ENCODE measurements around the gene AFF3.

The AFF3 gene

DNA sequence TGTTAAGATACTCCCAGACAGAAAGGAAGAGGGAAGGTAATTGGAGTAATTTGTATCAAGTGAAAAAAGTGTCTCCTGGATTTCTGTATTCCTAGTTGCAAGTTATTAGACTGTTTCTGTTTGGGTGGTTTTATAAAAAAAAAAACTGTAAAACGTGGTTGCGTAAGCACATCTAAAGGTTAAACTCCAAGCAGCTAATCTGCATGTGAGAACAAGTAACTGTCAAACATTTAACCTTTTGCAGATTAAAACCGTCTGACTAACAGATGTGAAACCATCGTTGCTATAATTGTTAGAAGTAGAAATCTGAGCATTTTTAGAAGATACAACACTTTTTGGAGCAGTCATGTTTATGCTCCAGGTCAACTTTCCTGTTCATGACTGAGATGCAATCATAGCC, 72.3 kb downstream of the AFF3 start:
- in situ Hi-C loops (cut with MboI; ENCODE audit: low sequenced_read_pairs, unreplicated experiment): no loop called here
- DNase-seq (ENCODE audit: low spot score): no peak
- TF ChIP-seq, protein P1, sequence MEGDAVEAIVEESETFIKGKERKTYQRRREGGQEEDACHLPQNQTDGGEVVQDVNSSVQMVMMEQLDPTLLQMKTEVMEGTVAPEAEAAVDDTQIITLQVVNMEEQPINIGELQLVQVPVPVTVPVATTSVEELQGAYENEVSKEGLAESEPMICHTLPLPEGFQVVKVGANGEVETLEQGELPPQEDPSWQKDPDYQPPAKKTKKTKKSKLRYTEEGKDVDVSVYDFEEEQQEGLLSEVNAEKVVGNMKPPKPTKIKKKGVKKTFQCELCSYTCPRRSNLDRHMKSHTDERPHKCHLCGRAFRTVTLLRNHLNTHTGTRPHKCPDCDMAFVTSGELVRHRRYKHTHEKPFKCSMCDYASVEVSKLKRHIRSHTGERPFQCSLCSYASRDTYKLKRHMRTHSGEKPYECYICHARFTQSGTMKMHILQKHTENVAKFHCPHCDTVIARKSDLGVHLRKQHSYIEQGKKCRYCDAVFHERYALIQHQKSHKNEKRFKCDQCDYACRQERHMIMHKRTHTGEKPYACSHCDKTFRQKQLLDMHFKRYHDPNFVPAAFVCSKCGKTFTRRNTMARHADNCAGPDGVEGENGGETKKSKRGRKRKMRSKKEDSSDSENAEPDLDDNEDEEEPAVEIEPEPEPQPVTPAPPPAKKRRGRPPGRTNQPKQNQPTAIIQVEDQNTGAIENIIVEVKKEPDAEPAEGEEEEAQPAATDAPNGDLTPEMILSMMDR (IDR thresholded peaks at IDR 0.05; ENCODE audit: borderline replicate concordance, control extremely low read depth, extremely low read depth, insufficient read depth, missing control alignments): no peak

DNA sequence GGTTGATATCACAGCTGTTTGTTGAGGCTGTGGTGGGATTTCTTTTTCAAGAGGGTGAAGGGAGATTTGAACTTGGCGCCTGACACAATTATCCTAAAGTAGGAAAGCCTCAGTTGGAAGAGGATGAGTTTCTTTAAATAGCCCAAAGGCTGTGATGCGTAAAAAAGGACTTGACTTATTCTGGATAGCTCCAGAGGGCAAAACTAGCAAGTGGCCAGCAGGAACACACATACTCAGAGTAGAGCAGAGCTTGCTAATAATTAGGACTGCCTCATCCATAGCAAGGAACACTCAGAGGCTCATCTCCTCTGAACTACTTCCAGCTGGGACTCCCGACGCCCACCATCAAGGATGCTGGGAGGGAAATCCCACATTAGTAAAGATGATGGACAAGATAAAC, 74.0 kb downstream of the AFF3 start:
- DNase-seq (ENCODE audit: low spot score): no peak
- in situ Hi-C loops (cut with MboI; ENCODE audit: low sequenced_read_pairs, unreplicated experiment): no loop called here
- TF ChIP-seq, protein P1 (IDR thresholded peaks at IDR 0.05; ENCODE audit: borderline replicate concordance, control extremely low read depth, extremely low read depth, insufficient read depth, missing control alignments): no peak

DNA sequence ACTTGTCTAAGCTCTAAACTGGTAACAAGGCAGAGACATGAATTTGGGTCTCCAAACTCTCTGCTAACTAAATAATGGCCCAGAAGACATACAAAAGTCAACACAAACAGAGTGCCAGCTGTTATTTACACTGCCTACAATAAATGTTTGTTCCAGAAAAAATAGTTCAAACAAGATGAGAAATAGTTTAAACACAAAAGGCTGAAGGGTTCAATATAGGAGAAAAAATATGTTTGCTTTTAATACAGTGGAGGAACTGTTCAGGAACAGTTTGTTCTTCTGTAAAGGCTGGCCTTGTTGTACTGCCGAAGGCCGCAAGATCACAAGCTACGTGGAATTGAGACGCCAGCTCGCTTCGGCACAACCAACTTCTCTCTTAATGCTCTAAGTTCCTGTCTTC, 74.6 kb downstream of the AFF3 start:
- in situ Hi-C loops (cut with MboI; ENCODE audit: low sequenced_read_pairs, unreplicated experiment): no loop called here
- no peak for DNase-seq (ENCODE audit: low spot score)
- TF ChIP-seq, protein P1 (IDR thresholded peaks at IDR 0.05; ENCODE audit: borderline replicate concordance, control extremely low read depth, extremely low read depth, insufficient read depth, missing control alignments): no peak

DNA sequence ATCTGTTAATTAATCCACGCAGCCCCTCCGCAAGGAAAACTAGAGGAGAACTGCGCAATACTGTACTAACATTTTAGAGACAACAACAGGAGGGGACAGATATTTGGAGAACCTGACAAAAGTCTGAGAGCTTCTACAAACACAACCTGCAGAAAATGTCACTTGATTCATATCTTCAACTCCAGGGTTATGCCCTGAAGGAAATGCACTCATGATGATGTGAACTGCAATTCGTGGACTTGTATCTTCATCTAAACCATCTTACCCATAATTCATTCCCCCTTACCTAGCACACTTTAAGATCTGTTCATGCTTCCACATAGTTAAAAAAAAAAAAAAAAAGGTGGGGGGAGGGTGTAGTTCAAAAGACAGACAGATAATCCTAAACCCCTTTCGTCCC, 75.5 kb downstream of the AFF3 start:
- DNase-seq (ENCODE audit: low spot score): no peak
- TF ChIP-seq, protein P1 (IDR thresholded peaks at IDR 0.05; ENCODE audit: borderline replicate concordance, control extremely low read depth, extremely low read depth, insufficient read depth, missing control alignments): no peak
- in situ Hi-C loops (cut with MboI; ENCODE audit: low sequenced_read_pairs, unreplicated experiment): no loop called here

DNA sequence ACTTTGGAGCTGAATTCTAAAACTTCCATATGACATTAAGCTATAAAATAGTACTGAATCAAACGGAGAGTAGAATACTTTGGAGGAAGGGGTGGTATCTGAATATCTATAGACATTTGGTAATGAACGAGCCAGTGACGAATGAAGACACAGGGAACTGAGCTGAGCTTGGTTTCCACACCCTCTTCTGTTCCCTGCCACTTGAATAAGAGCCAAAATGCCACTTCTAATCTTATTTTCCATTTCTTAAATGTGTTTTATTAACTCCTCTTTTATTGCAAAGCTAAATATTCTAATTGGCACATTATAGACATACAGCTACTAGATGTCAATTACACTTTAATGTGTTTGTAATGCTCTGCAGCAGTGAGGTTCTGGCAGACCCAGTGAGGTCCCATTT, 76.1 kb downstream of the AFF3 start:
- no peak for DNase-seq (ENCODE audit: low spot score)
- in situ Hi-C loops (cut with MboI; ENCODE audit: low sequenced_read_pairs, unreplicated experiment): no loop called here

DNA sequence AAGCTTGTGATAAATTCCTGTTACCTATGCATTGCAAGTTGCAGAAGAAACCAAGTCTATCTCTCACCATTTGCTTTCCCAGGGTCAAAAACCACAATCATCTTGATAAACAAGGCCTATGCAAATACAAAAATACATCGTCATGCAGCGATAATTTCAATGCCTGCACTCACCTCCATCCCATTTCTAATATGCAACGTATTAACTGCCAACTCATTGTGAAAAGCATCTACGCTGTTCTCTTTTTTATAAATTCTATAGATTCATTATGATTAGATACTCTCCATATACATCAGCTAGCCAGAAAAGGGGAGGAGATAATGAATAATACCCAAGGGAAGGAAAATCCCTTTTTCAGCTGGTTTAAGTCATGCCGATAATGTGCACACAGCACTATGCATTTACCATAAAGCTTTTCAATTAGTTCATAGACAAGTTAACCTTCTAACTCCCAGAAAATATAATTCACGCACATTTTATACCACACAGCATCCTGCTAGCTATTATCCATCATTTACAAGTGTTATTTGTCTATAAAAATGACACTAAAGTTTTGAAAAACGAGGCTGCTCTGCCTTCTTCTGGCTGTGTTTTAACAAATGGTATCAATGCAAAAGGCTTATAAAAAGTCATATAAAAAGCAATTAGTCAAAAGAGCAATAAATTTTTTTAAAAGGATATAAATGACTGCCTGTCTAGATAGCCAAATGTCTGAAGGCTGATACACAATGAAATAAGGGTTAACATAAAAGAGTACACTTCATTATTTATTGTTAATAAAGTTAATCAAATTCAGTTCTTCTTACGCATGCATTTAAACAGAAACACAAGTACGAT, 77.6 kb downstream of the AFF3 start:
- in situ Hi-C loops (cut with MboI; ENCODE audit: low sequenced_read_pairs, unreplicated experiment): no loop called here
- TF ChIP-seq, protein P1 (IDR thresholded peaks at IDR 0.05; ENCODE audit: borderline replicate concordance, control extremely low read depth, extremely low read depth, insufficient read depth, missing control alignments): no peak
- no peak for DNase-seq (ENCODE audit: low spot score)

More for the DNA sequence above, 76.1 kb downstream of the AFF3 start:
- TF ChIP-seq, protein P1 (IDR thresholded peaks at IDR 0.05; ENCODE audit: borderline replicate concordance, control extremely low read depth, extremely low read depth, insufficient read depth, missing control alignments): no peak

All from GM13976 (cell line).